K562 (cell line): ENCODE measurements around the gene ANKRD49. TPM values are rescaled to one million over a fixed set of nuclear protein-coding genes. Genes with fewer than 3 reads are reported as not detected.
A peak's percentile ranks its signal among the peaks of the same experiment; 100 is the strongest.

Source experiments
- ATAC-seq: fragments of 200-7000 bp; cut with Tn5 transposase; 3 replicates; pipeline ENCODE4 v1.9.1; 2020; ENCODE audit warnings: moderate library complexity
- BruUV-seq: library from RNA; stranded (reverse); fragments of 400-500 nt; replicated peaks from 2 replicates; lab custom pipeline; 2021; lab: Mats Ljungman, UMichigan
- CTCF ChIA-PET: fragments of 300-600 bp; formaldehyde crosslinking; extraction: SDS; loops from one replicate; lab custom pipeline; 2021; ENCODE audit warnings: low intra/inter-chr PET ratio; lab: Yijun Ruan, JAX
- POLR2A ChIA-PET: fragments of 300-600, 350-650 bp; sonication (Branson Sonifier 250); formaldehyde crosslinking; extraction: SDS; loops from one replicate; lab custom pipeline; 2021; ENCODE audit warnings: antibody characterized with exemption, inconsistent platforms; lab: Yijun Ruan, JAX
- DNase-seq, 4 experiments: peaks; one replicate each; pipeline versions ENCODE4 v3.0.0 to v3.0.0-alpha.2; 2011 to 2018; ENCODE audit warnings: low spot score in 3 of 4, mixed read lengths in 3 of 4; ENCODE audit errors: extremely low read depth in 1 of 4
- FAIRE-seq: peaks from 2 replicates; lab custom pipeline; 2011; peaks lifted over from hg19 to GRCh38; lab: Jason Lieb, UNC
- H2AFZ ChIP-seq: 2 replicates; pipeline ENCODE4 v1.6.0; 2011; ENCODE audit warnings: low read depth, low read length, control low read depth, inconsistent platforms
- H3K27ac ChIP-seq: fragments of 200-600 bp; 3 replicates; pipeline ENCODE4 v1.8.0; 2011; ENCODE audit warnings: low read depth, mild to moderate bottlenecking, control low read depth, inconsistent platforms, low read length, moderate library complexity, mixed read lengths; ENCODE audit errors: extremely low read depth
- H3K27me3 ChIP-seq, 2 experiments: fragments of 300-600 bp in 1 of 2; 2 replicates in 1 of 2; 3 replicates in 1 of 2; pipeline versions ENCODE4 v1.6.0 to v1.8.0; 2011; ENCODE audit warnings: inconsistent platforms in 2 of 2, low read length in 2 of 2, mild to moderate bottlenecking in 1 of 2, mixed read lengths in 1 of 2, moderate library complexity in 1 of 2; ENCODE audit not compliant: control insufficient read depth in 2 of 2, insufficient read depth in 2 of 2
- H3K36me3 ChIP-seq: fragments of 300-600 bp; 3 replicates; pipeline ENCODE4 v1.8.0; 2011; ENCODE audit warnings: mild to moderate bottlenecking, low read length, inconsistent platforms; ENCODE audit not compliant: control insufficient read depth, insufficient read depth
- H3K4me1 ChIP-seq, 2 experiments: fragments of 200-600 bp in 1 of 2; replicated peaks in 1 of 2; 2 replicates in 1 of 2; 3 replicates in 1 of 2; pipeline versions ENCODE4 v1.5.1 to v1.8.0; 2011; ENCODE audit warnings: inconsistent platforms in 2 of 2, low read length in 2 of 2, mild to moderate bottlenecking in 1 of 2, mixed read lengths in 1 of 2, moderate library complexity in 1 of 2; ENCODE audit not compliant: control insufficient read depth in 2 of 2, insufficient read depth in 2 of 2
- H3K4me2 ChIP-seq: 2 replicates; pipeline ENCODE4 v1.6.1; 2011; ENCODE audit warnings: low read length, control low read depth, inconsistent platforms, mixed read lengths; ENCODE audit not compliant: insufficient read depth
- H3K4me3 ChIP-seq: fragments of 200-600 bp; sonication (generic), shearing (Covaris generic); 2 replicates; pipeline ENCODE4 v1.5.1; 2016; ENCODE audit warnings: control low read depth, inconsistent platforms
- H3K79me2 ChIP-seq: fragments of 200-600 bp; 3 replicates; pipeline ENCODE4 v1.8.0; 2011; ENCODE audit warnings: low read length, inconsistent platforms; ENCODE audit not compliant: control insufficient read depth, insufficient read depth
- H3K9ac ChIP-seq, 2 experiments: 2 replicates each; pipeline versions ENCODE4 v1.6.0 to v1.6.1; 2011; ENCODE audit warnings: low read depth in 2 of 2, low read length in 2 of 2, control low read depth in 1 of 2, inconsistent platforms in 1 of 2, mild to moderate bottlenecking in 1 of 2, mixed read lengths in 1 of 2; ENCODE audit not compliant: insufficient read depth in 1 of 2
- H3K9me1 ChIP-seq: one replicate; pipeline ENCODE4 v1.6.0; 2011; ENCODE audit warnings: inconsistent platforms, mild to moderate bottlenecking, low read length, moderate library complexity; ENCODE audit not compliant: control insufficient read depth, insufficient read depth
- H3K9me3 ChIP-seq: replicated peaks from 2 replicates; pipeline ENCODE4 v1.5.1; 2011; ENCODE audit warnings: low read depth, low read length, inconsistent platforms; ENCODE audit not compliant: control insufficient read depth, insufficient read depth
- H4K20me1 ChIP-seq: replicated peaks from 2 replicates; pipeline ENCODE4 v1.6.1; 2011; ENCODE audit warnings: low read length, inconsistent platforms, mixed read lengths; ENCODE audit not compliant: control insufficient read depth, insufficient read depth
- ARHGAP35 ChIP-seq: fragments of 450-650 bp; IDR thresholded peaks from 2 replicates; pipeline ENCODE4 v1.6.1; 2018; ENCODE audit not compliant: partially characterized antibody
- ARNT ChIP-seq, 2 experiments: fragments of 450-650 bp; IDR thresholded peaks; 2 replicates each; pipeline ENCODE4 v1.6.1; 2016; ENCODE audit warnings: mild to moderate bottlenecking in 1 of 2
- JUND ChIP-seq, 2 experiments: IDR thresholded peaks; 2 replicates in 1 of 2; 3 replicates in 1 of 2; pipeline ENCODE4 v1.6.1; 2011; ENCODE audit warnings: borderline replicate concordance in 2 of 2, low read depth in 2 of 2, low read length in 2 of 2, improper control_type of control experiment in 1 of 2, missing biosample characterization in 1 of 2, missing genetic modification characterization in 1 of 2, missing genetic modification reagents in 1 of 2
- KLF1 ChIP-seq: fragments of 450-650 bp; IDR thresholded peaks from 2 replicates; pipeline ENCODE4 v1.6.1; 2016; ENCODE audit warnings: missing genetic modification characterization, missing compliant biosample characterization
- L3MBTL2 ChIP-seq: fragments of 450-650 bp; IDR thresholded peaks from 2 replicates; pipeline ENCODE4 v1.6.1; 2016; ENCODE audit warnings: mild to moderate bottlenecking, moderate library complexity
- MTA3 ChIP-seq: fragments of 450-650 bp; formaldehyde crosslinking; IDR thresholded peaks from 2 replicates; pipeline ENCODE4 v1.6.1; 2017; ENCODE audit warnings: mild to moderate bottlenecking, borderline replicate concordance
- RREB1 ChIP-seq: fragments of 250-450 bp; sonication (Bioruptor Pico); IDR thresholded peaks from 2 replicates; pipeline ENCODE4 v1.4.0; 2020
- SRSF7 ChIP-seq: fragments of 200-400 bp; formaldehyde crosslinking; optimal IDR thresholded peaks from 2 replicates; pipeline ENCODE3; 2017; ENCODE audit warnings: mild to moderate bottlenecking, low read depth, low read length
- TCFL5 ChIP-seq: fragments of 250-450 bp; sonication (Bioruptor Pico); conservative IDR thresholded peaks from 2 replicates; pipeline ENCODE4 v1.6.1; 2021; ENCODE audit warnings: mild to moderate bottlenecking, moderate library complexity, matching md5 sums
- U2AF1 ChIP-seq: fragments of 200-400 bp; formaldehyde crosslinking; optimal IDR thresholded peaks from 2 replicates; pipeline ENCODE3; 2017; ENCODE audit warnings: mild to moderate bottlenecking, low read depth, low read length, moderate library complexity
- ZFX ChIP-seq: sonication (generic); formaldehyde crosslinking; IDR thresholded peaks from 2 replicates; pipeline ENCODE4 v1.8.0; 2022; ENCODE audit warnings: mild to moderate bottlenecking, missing genetic modification reagents, moderate library complexity
- ZNF395 ChIP-seq: fragments of 200-800 bp; sonication (Bioruptor generic); IDR thresholded peaks from 2 replicates; pipeline ENCODE4 v1.6.1; 2017; ENCODE audit warnings: missing genetic modification characterization, missing compliant biosample characterization
- WGBS: fragments of 100-300 bp; shearing (Covaris generic); methylation state at CpG from one replicate; pipeline ENCODE4 v1.1.6; 2016; ENCODE audit warnings: low coverage, mixed read lengths; ENCODE audit not compliant: insufficient coverage; ENCODE audit errors: missing lambda C conversion rate; 5-methylcytosine and 5-hydroxymethylcytosine counted together
- in situ Hi-C: fragments of 300-500 bp; cut with MboI; formaldehyde crosslinking; loops from 4 replicates; pipeline ENCODE4 v1.15.0; 2018; ENCODE audit warnings: inconsistent platforms, mixed read lengths
- intact Hi-C: fragments of 100-400 bp; cut with micrococcal nuclease; formaldehyde crosslinking; loops from 2 replicates; pipeline ENCODE4 v1.14.2; 2022
- polyA plus RNA-seq, 8 experiments: library from polyadenylated mRNA; depleted of rRNA in 4 of 8; stranded (reverse) in 5 of 8; unstranded in 3 of 8; fragments of >200 nt; fragmentation: Nextera tagmentation in 2 of 8; fragmentation: Illumina TruSeq in 1 of 8; extraction: Ambion mirVana in 2 of 8; extraction: Trizol in 1 of 8; gene quantifications; 2 replicates each; pipeline versions ENCODE4 v1.2.1 to v1.2.3, GENCODE V29; 2011 to 2014; ENCODE audit warnings: inconsistent platforms in 1 of 8, missing spikeins in 1 of 8
- total RNA-seq, 7 experiments: library from RNA; depleted of rRNA in 6 of 7; stranded (reverse); fragments of >200 nt in 6 of 7; fragmentation: Illumina TruSeq in 2 of 7; extraction: Trizol in 2 of 7; gene quantifications; 2 replicates each; pipeline versions ENCODE4 v1.2.1 to v1.2.3, GENCODE V29; 2011 to 2021; ENCODE audit warnings: low replicate concordance in 1 of 7

The ANKRD49 gene
- total and polyA plus RNA-seq, 9 of the 15 experiments (the other 6 are each of a cell fraction or from before 2014, with no cell fraction given) = 13.4 to 43.5 (median 30.6) TPM

GRCh38 chr11:94469416-94469815, 24.4 kb upstream of the ANKRD49 start:
- no peaks in the 10 kb centered on the region for H3K9me1 ChIP-seq
- POLR2A ChIA-PET = no interaction called here
- no peaks in the 10 kb centered on the region for H3K79me2 ChIP-seq
- DNase-seq (no peak), ATAC-seq (no peak), FAIRE-seq (no peak)
- no peaks in the 10 kb centered on the region for H4K20me1 ChIP-seq
- CTCF ChIA-PET = no interaction called here
- in situ Hi-C loops (no loop called here), intact Hi-C loops (no loop called here)
- H3K36me3 ChIP-seq = peaks cover 60% of the 10 kb centered on the region
- H3K27me3 ChIP-seq = no peaks in the 10 kb centered on the region
- H3K9ac ChIP-seq = no peak overlapping the region
- no TSS peak for BruUV-seq
- no peak overlapping the region for H3K27ac ChIP-seq
- no peak overlapping the region for H3K4me3 ChIP-seq
- H3K4me1 ChIP-seq = no peaks in the 10 kb centered on the region
- no peak overlapping the region for H3K4me2 ChIP-seq
- H2AFZ ChIP-seq = no peak overlapping the region
- H3K9me3 ChIP-seq = no peaks in the 10 kb centered on the region
- WGBS = 69% methylated on average over 2 of the region's 2 CpGs
- TF ChIP-seq ARNT (IDR thresholded peaks at IDR 0.05) (no peak), RREB1 (CRISPR knock-in tag) (no peak), JUND (IDR thresholded peaks at IDR 0.05; ENCODE audit: borderline replicate concordance, low read depth, low read length) (0 out of 2 replicates have a peak, but pooled peaks have one; percentile 3), JUND (tag; IDR thresholded peaks at IDR 0.05; ENCODE audit: borderline replicate concordance, low read depth, low read length) (peak; percentile 48; the same call in 2 of the 3 replicates), ARHGAP35 (no peak), ZNF395 (CRISPR knock-in tag) (no peak), SRSF7 (no peak), MTA3 (no peak), TCFL5 (CRISPR knock-in tag) (no peak), L3MBTL2 (no peak), U2AF1 (no peak), ZFX (CRISPR knock-in tag) (no peak), KLF1 (no peak)
